Activated T-cell treated with anti-CD3 and anti-CD28 coated beads, Interleukin-2, amount 50 U/mL, for 4 hours (primary cell): Measurements from ENCODE around the gene ESPN. TPM values are rescaled to one million over a fixed set of nuclear protein-coding genes. Genes with fewer than 3 reads are reported as not detected.

Experiments
- ATAC-seq, 2 donors: fragments of 200-7000 bp; cut with Tn5 transposase; one replicate each; pipeline ENCODE4 v1.10.0; 2021
- DNase-seq: peaks from one replicate; pipeline ENCODE4 v3.0.0-alpha.2; 2020
- H3K27me3 Mint-ChIP-seq: one replicate; pipeline ENCODE4 v1.8.0; 2021; ENCODE audit warnings: low read depth, mixed read lengths
- H3K36me3 Mint-ChIP-seq: one replicate; pipeline ENCODE4 v1.8.0; 2022; ENCODE audit warnings: mixed read lengths; ENCODE audit not compliant: insufficient read depth
- H3K4me1 Mint-ChIP-seq: one replicate; pipeline ENCODE4 v1.8.0; 2021; ENCODE audit warnings: low read depth, mixed read lengths
- H3K4me3 Mint-ChIP-seq: one replicate; pipeline ENCODE4 v1.8.0; 2021; ENCODE audit warnings: mild to moderate bottlenecking, moderate library complexity, mixed read lengths
- H3K9me3 Mint-ChIP-seq: one replicate; pipeline ENCODE4 v1.8.0; 2021; ENCODE audit warnings: mixed read lengths
- total RNA-seq, 3 donors: library from RNA; stranded (reverse); gene quantifications; one replicate each; pipeline ENCODE4 v1.2.1, GENCODE V29; 2021

ESPN gene
- total RNA-seq, 3 donors from 2014 or later, result 0.42 to 0.76 (median 0.60) TPM

- no peak for DNase-seq
- peaks cover 4% of the 10 kb centered on the region for H3K27me3 Mint-ChIP-seq
- no peaks in the 10 kb centered on the region for H3K9me3 Mint-ChIP-seq
- ATAC-seq, result no peak
- H3K36me3 Mint-ChIP-seq, result no peaks in the 10 kb centered on the region
- H3K4me1 Mint-ChIP-seq, result no peaks in the 10 kb centered on the region
- H3K4me3 Mint-ChIP-seq, result no peak overlapping the region
These were observed 52.7 kb downstream of the ESPN start for GRCh38 chr1:6477039-6477820.

- peaks cover 25% of the 10 kb centered on the region for H3K27me3 Mint-ChIP-seq
- no peaks in the 10 kb centered on the region for H3K9me3 Mint-ChIP-seq
- DNase-seq (no peak), ATAC-seq (no peak)
- H3K36me3 Mint-ChIP-seq, result no peaks in the 10 kb centered on the region
- no peak overlapping the region for H3K4me3 Mint-ChIP-seq
- peaks cover 11% of the 10 kb centered on the region for H3K4me1 Mint-ChIP-seq
These were observed 57.2 kb downstream of the ESPN start for GRCh38 chr1:6481820-6482219.

- Mint-ChIP-seq H3K4me1 (peaks cover 11% of the 10 kb centered on the region), H3K4me3 (no peak overlapping the region), H3K27me3 (peaks cover 26% of the 10 kb centered on the region), H3K36me3 (no peaks in the 10 kb centered on the region), H3K9me3 (no peaks in the 10 kb centered on the region)
- ATAC-seq (no peak), DNase-seq (no peak)
These were observed 58.6 kb downstream of the ESPN start for GRCh38 chr1:6483017-6483760.

- Mint-ChIP-seq H3K4me3 (no peak overlapping the region), H3K36me3 (no peaks in the 10 kb centered on the region), H3K4me1 (peaks cover 11% of the 10 kb centered on the region), H3K9me3 (no peaks in the 10 kb centered on the region), H3K27me3 (peaks cover 26% of the 10 kb centered on the region)
- ATAC-seq, result no peak
- DNase-seq, result no peak
These were observed 59.2 kb downstream of the ESPN start for GRCh38 chr1:6483761-6484117.

GRCh38 chr1:6484826-6485167 lies 60.2 kb downstream of the ESPN start:
- peaks cover 26% of the 10 kb centered on the region for H3K27me3 Mint-ChIP-seq
- no peaks in the 10 kb centered on the region for H3K36me3 Mint-ChIP-seq
- no peak overlapping the region for H3K4me3 Mint-ChIP-seq
- ATAC-seq (no peak), DNase-seq (no peak)
- no peaks in the 10 kb centered on the region for H3K9me3 Mint-ChIP-seq
- peaks cover 11% of the 10 kb centered on the region for H3K4me1 Mint-ChIP-seq

GRCh38 chr1:6485168-6486101 lies 60.9 kb downstream of the ESPN start:
- ATAC-seq (no peak), DNase-seq (no peak)
- H3K27me3 Mint-ChIP-seq, result peaks cover 26% of the 10 kb centered on the region
- no peaks in the 10 kb centered on the region for H3K36me3 Mint-ChIP-seq
- no peak overlapping the region for H3K4me3 Mint-ChIP-seq
- H3K9me3 Mint-ChIP-seq, result no peaks in the 10 kb centered on the region
- H3K4me1 Mint-ChIP-seq, result peaks cover 11% of the 10 kb centered on the region

GRCh38 chr1:6486433-6487011 lies 61.9 kb downstream of the ESPN start:
- Mint-ChIP-seq H3K9me3 (no peaks in the 10 kb centered on the region), H3K36me3 (no peaks in the 10 kb centered on the region), H3K27me3 (peaks cover 26% of the 10 kb centered on the region), H3K4me3 (peak overlapping the region; percentile 37), H3K4me1 (peaks cover 16% of the 10 kb centered on the region)
- ATAC-seq (peak; percentile 76), DNase-seq (peak; percentile 88)

GRCh38 chr1:6487804-6488484 lies 63.4 kb downstream of the ESPN start:
- Mint-ChIP-seq H3K4me3 (no peak overlapping the region), H3K36me3 (no peaks in the 10 kb centered on the region), H3K27me3 (peaks cover 20% of the 10 kb centered on the region), H3K4me1 (peaks cover 20% of the 10 kb centered on the region), H3K9me3 (no peaks in the 10 kb centered on the region)
- ATAC-seq (no peak), DNase-seq (no peak)

- peaks cover 24% of the 10 kb centered on the region for H3K4me1 Mint-ChIP-seq
- no peak for ATAC-seq
These were observed 64.2 kb downstream of the ESPN start for GRCh38 chr1:6488602-6489382.

GRCh38 chr1:6489383-6489765 lies 64.8 kb downstream of the ESPN start:
- Mint-ChIP-seq H3K4me3 (peak overlapping the region; percentile 33), H3K27me3 (peaks cover 13% of the 10 kb centered on the region), H3K9me3 (no peaks in the 10 kb centered on the region), H3K4me1 (peaks cover 22% of the 10 kb centered on the region), H3K36me3 (no peaks in the 10 kb centered on the region)
- DNase-seq, result no peak
- ATAC-seq, result no peak

More at GRCh38 chr1:6488602-6489382, 64.2 kb downstream of the ESPN start:
- H3K9me3 Mint-ChIP-seq, result no peaks in the 10 kb centered on the region
- no peak overlapping the region for H3K4me3 Mint-ChIP-seq
- H3K36me3 Mint-ChIP-seq, result no peaks in the 10 kb centered on the region
- peaks cover 19% of the 10 kb centered on the region for H3K27me3 Mint-ChIP-seq
- no peak for DNase-seq

GRCh38 chr1:6489799-6490180 lies 65.2 kb downstream of the ESPN start:
- no peaks in the 10 kb centered on the region for H3K9me3 Mint-ChIP-seq
- ATAC-seq, result peak; percentile 72 to 78
- peak; percentile 71 for DNase-seq
- H3K4me1 Mint-ChIP-seq, result peaks cover 20% of the 10 kb centered on the region
- peaks cover 9% of the 10 kb centered on the region for H3K27me3 Mint-ChIP-seq
- no peaks in the 10 kb centered on the region for H3K36me3 Mint-ChIP-seq
- H3K4me3 Mint-ChIP-seq, result peak overlapping the region; percentile 80

GRCh38 chr1:6490181-6491080 lies 65.9 kb downstream of the ESPN start:
- DNase-seq, result peak; percentile 39
- H3K36me3 Mint-ChIP-seq, result no peaks in the 10 kb centered on the region
- H3K4me1 Mint-ChIP-seq, result peaks cover 20% of the 10 kb centered on the region
- H3K4me3 Mint-ChIP-seq, result peak overlapping the region; percentile 80
- H3K27me3 Mint-ChIP-seq, result peaks cover 9% of the 10 kb centered on the region
- ATAC-seq, result peak; percentile 68 to 69
- H3K9me3 Mint-ChIP-seq, result no peaks in the 10 kb centered on the region
